ENCODE data around the gene MAP3K5.

MAP3K5 gene

GRCh38 chr6:136541395-136541794, 250.9 kb downstream of the MAP3K5 start:
- DNase-seq (ENCODE audit: low read depth in 2 of 2): no peak

DNA sequence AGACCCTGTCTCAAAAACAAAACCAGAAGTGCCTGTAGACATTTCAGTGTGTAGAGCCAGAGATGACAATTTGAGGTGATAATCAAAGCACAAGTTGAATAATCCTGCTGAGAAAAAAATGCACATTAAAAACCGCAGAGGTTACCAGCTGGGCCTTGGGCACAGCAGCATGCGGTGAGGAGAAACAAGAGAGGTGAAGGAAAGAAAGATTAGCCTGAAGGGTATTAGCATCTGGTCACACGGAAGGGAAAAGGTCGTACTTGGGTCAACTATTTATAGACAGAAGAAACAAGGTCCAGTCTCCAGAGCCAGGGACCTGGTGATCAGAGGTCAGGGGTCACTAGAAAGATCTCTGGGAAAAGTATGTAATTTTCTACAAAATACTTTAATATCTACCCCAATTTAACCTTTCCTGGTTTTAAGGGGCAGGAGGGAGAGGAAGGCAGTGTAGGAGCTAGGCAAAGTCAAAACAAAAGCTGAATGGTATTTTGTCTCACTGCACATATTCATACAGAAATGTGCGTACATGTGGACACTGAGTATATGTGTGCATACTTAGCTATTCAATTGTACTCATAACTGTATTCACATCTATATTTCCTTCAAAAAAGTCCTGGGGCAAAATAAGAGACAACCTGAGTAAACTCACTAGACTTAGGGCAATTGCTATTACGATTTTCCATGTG, 252.2 kb downstream of the MAP3K5 start:
- no peak for DNase-seq (ENCODE audit: low read depth in 2 of 2)

GRCh38 chr6:136538836-136539235, 253.4 kb downstream of the MAP3K5 start:
- no peak for DNase-seq (ENCODE audit: low read depth in 2 of 2)

GRCh38 chr6:136535880-136536650, 256.2 kb downstream of the MAP3K5 start:
- DNase-seq (ENCODE audit: low read depth in 2 of 2): no peak

DNA sequence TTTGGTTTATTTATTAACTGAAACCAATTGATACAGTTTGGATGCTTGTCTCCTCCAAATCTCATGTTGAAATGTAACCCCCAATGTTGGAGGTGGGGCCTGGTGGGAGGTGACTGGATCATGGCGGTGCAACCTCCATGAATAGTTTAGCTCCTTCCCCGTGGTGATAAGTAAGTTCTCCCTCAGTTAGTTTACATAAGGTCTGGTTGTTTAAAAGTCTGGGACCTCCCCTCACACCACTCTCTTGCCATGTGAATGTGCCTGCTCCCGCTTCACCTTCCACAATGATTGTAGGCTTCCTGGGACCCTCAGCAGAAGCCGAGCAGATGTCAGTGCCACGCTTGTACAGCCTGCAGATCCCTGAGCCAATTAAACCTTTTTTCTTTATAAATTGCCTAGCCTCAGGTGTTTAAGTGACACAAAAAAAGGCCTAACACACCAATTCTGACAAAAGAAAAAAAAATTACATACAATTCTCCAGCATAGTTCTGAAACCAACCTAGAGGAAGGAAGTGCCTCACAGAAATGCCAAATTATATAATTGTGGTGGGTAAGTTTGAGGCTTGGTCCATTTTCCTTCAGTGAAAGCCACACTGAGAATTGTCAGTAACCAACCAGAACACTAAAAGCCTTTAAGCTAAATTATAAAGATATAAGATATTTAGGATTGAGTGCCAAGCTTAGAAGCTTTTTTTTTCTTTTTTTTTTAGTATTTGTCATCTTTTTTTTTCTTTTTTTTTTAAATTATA, 257.1 kb downstream of the MAP3K5 start:
- no peak for DNase-seq (ENCODE audit: low read depth in 2 of 2)

DNA sequence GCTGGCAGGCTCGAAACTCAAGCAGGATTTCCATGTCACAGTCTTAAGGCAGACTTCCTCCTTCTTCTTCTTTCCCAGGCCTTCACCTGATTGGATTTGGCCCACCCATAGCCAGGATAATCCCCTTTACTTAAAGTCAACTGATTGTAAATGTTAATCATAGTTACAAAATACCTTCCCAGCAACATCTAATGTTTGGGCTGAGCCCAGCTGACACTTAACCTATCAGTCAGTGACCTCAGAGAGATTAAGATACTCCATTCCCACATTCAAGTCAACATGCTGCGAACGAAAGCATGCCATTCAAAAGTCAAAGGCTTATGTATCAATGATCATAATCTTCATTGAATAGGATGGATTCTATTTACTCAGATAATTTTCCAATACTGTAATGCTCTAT, 258.0 kb downstream of the MAP3K5 start:
- DNase-seq (ENCODE audit: low read depth in 2 of 2): no peak

GRCh38 chr6:136533487-136533886, 258.8 kb downstream of the MAP3K5 start:
- DNase-seq (ENCODE audit: low read depth in 2 of 2): no peak

GRCh38 chr6:136532030-136532429, 260.2 kb downstream of the MAP3K5 start:
- DNase-seq (ENCODE audit: low read depth in 2 of 2): no peak

DNA sequence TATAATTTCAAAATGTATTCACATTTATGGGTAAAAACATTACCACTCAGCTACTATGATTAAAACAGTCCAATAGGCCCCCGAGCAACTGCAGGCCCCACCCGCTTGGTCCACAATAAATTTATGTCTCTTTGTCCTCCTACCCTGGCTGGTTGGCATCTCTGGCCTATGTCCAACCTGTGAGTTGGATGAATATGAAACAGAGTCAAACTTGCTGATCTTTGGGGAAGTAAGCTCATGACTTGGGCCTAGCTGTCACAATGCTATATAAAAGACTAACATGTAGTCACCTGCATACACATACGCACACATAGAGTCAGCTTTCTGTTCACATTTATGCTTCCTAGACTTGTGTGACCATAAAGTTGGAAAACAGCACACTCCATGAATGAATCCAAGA, 262.6 kb downstream of the MAP3K5 start:
- DNase-seq (ENCODE audit: low read depth in 2 of 2): no peak

DNA sequence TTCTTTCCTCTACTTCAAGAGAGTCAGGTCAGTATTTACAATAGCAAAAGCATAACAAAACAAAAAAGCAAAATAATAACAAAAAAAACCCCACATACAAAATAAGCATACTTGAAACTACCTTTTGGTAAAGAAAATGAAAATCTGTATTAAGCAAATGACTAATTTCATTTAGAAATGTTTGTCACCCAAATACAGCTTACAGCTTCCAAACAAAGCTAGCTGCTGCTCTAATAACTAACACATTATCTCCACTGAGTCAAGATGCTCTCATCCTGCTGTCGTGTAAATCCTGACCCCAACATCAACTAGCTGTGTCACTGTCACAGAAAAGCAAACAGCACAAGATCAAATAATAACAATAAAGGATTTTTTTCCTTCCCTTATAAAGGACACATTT, 263.8 kb downstream of the MAP3K5 start:
- no peak for DNase-seq (ENCODE audit: low read depth in 2 of 2)

DNA sequence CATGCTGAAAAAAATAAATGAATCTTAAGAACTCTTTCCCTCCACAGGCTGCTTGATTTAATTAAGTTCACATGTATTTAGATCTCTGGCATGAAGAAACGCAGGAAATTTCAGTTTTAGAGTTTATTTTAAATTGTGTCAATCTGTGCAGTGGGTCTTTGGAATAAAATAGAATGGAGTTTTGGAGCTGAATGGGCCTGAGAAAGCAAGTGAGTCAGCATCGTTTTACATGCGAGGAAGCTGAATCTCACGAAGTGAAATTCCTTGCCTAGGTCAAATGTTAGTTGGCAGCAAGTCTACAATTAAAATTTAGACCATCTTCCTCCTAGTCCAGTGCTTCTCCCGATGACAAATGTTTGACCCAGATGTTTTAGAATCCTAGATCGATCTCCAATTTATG, 264.4 kb downstream of the MAP3K5 start:
- DNase-seq (ENCODE audit: low read depth in 2 of 2): no peak

GRCh38 chr6:136526937-136527336, 265.3 kb downstream of the MAP3K5 start:
- no peak for DNase-seq (ENCODE audit: low read depth in 2 of 2)

- no peak for DNase-seq (ENCODE audit: low read depth in 2 of 2)
Measured at GRCh38 chr6:136526196-136526930, 265.9 kb downstream of the MAP3K5 start.

- no peak for DNase-seq (ENCODE audit: low read depth in 2 of 2)
Measured at GRCh38 chr6:136525586-136526195, 266.6 kb downstream of the MAP3K5 start.

GRCh38 chr6:136524936-136525413, 267.3 kb downstream of the MAP3K5 start:
- no peak for DNase-seq (ENCODE audit: low read depth in 2 of 2)

- no peak for DNase-seq (ENCODE audit: low read depth in 2 of 2)
Measured at GRCh38 chr6:136524339-136524935, 267.8 kb downstream of the MAP3K5 start.

- no peak for DNase-seq (ENCODE audit: low read depth in 2 of 2)
Measured at GRCh38 chr6:136523196-136523595, 269.1 kb downstream of the MAP3K5 start.

DNA sequence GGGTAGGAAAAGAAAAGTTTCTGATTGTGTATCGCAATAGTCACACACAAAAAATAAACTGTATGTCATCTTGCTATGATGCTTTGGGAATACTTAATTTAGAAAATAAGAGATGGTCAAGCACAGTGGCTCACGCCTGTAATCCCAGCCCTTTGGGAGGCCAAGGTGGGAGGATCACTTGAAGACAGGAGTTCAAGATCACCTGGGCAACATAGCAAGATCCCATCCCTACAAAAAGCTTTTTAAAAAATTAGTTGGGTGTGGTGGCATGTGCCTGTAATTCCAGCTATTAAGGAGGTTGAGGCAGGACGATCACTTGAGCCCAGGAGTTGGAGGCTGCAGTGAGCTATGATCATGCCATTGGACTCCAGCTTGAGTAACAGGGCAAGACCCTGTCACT, 269.6 kb downstream of the MAP3K5 start:
- no peak for DNase-seq (ENCODE audit: low read depth in 2 of 2)

DNA sequence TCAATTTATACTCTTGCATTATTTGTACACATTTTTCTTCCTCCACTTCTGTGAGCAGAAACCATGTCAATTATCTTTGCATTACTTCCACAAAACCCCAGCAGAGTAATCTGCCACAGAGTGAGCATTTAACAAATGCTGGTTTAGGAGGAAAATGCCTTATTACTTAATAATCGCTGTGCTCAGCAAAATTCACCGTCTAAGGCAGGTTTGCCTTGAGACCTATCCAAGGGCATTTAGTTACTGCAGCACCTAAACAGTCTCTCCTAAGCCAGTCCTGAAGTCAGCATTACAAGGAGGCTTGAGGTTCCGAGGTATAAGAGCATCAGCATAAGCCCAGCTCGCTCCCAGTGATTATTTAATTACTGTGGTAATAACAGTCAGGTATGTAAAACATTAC, 270.4 kb downstream of the MAP3K5 start:
- DNase-seq (ENCODE audit: low read depth in 2 of 2): no peak

DNA sequence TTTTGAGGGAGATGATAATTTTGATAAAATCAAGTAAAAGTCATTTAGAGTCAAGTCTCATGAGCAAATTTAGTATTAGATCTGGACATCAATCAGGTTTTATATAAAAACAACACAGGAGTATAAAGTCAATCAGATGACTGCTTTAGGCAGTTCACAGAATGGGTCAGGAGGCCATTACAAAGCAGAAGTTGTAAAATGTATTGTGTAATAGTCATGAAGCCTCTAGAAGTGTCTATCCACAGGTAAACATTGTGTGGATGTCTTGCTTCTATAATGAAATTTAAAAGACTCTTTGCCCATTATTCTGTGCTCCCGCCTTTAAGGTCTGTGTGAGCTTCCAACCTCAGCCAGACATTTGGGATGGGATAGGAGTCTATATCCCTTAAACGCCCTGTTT, 270.9 kb downstream of the MAP3K5 start:
- no peak for DNase-seq (ENCODE audit: low read depth in 2 of 2)

- no peak for DNase-seq (ENCODE audit: low read depth in 2 of 2)
Measured at GRCh38 chr6:136520517-136520916, 271.8 kb downstream of the MAP3K5 start.
